GM18951 (cell line): Measurements from ENCODE around the gene OVCH2.

Experiments
- POLR2A ChIP-seq: IDR thresholded peaks from 4 replicates; pipeline ENCODE4 v1.6.1; 2011; ENCODE audit warnings: mild to moderate bottlenecking; ENCODE audit not compliant: insufficient read length, insufficient read depth; ENCODE audit errors: extremely low read depth
- in situ Hi-C: fragments of 300-500 bp; cut with MboI; formaldehyde crosslinking; loops from one replicate; pipeline ENCODE4 v1.12.0; 2022; ENCODE audit warnings: low sequenced_read_pairs, mixed read lengths, inconsistent platforms; ENCODE audit not compliant: unreplicated experiment

OVCH2 gene

DNA sequence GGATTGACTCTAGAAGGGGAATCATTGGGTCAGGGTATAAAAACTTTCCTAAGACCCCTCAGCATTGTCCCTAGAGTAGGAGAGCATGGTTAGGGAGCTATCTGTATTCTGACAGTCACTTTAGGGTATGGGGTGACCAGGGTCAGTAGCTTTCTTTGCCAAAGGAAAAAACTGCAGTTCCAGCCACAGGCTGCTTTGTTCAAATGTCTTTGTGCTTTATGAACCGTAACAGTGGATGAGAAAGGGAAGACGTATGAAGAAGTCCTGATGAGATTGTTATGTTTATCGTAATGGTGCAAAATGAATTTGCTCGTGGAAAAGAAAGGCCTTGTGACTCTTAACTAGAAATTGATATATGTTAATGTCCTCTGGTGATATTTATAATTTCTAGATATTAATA is 63.0 kb downstream of the OVCH2 start:
- in situ Hi-C loops: no loop called here
- no peak for TF ChIP-seq POLR2A

DNA sequence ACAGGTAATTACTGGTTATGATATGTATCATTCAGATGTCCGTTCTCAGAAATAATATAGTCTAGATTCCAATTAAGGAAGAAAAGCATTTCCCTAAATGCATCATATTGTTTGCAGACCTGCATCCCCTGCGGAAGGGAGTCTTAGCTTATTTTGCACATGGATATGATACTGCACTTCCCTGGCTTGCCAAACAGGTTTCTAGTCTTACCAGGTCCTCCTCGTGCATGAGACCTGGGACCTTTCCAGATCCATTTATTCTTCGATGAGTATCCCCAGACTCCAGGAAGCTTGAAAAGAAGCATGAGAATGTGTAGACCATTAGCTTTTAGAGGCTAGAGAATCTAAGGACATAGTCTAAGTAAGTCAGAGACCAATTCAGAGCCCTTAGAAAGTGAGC is 63.5 kb downstream of the OVCH2 start:
- in situ Hi-C loops: no loop called here
- TF ChIP-seq POLR2A: no peak

DNA sequence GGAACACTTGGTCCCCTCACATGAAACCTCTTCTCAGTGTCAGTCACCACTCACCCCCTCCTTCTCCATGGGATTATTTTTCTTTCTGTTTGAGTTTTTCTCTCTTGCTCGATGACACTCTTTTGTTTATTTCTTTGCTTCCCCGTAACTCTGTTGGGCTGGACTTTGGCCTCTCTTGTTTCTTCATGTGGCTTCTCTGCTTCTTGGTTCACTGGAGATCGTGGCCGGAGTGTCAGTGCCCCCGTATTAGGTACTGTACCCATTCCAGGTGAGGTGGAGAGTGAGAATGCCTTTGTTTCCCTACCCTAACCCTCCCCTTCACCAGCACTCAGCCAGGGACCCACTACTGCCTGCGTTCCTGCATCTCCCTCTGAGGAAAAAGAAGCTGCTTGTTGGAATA is 65.5 kb downstream of the OVCH2 start:
- no peak for TF ChIP-seq POLR2A
- in situ Hi-C loops: no loop called here

DNA sequence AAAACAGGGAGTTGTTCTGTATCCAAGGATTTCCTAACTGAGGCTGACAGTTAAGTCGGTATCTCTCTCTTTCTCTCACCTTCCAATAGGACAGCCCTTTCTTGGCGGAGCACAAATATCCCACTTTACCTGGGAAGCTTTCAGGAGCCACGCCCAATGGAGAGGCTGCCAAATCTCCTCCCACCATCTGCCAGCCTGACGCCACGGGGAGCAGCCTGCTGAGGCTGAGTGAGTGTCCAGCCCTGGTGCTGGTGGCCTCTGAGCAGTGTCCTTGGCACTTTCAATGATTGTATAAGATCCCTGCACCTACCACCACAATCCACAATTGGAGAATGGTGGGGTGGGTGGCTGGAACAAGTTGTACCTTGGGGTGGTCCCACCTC is 66.6 kb downstream of the OVCH2 start:
- in situ Hi-C loops: no loop called here
- no peak for TF ChIP-seq POLR2A
